ENCODE measurements around the gene MSI2. TPM values are rescaled to one million over a fixed set of nuclear protein-coding genes. Genes with fewer than 3 reads are reported as not detected.

The MSI2 gene
- total RNA-seq, 2 donors from 2014 or later: 30.1 to 41.1 TPM

GRCh38 chr17:57447990-57448758 is 191.9 kb downstream of the MSI2 start:
- DNase-seq (ENCODE audit: low spot score): no peak

GRCh38 chr17:57448759-57449283 is 192.5 kb downstream of the MSI2 start:
- no peak overlapping the region for H3K27ac ChIP-seq
- H3K4me1 ChIP-seq: peaks cover 0 to 33% of the 10 kb centered on the region in 2 donors
- H3K36me3 ChIP-seq: no peaks in the 10 kb centered on the region
- no peaks in the 10 kb centered on the region for H3K9me3 ChIP-seq
- no peak overlapping the region for H3K4me3 ChIP-seq
- H3K27me3 ChIP-seq: no peaks in the 10 kb centered on the region
- no peak for TF ChIP-seq CTCF (IDR thresholded peaks at IDR 0.05)
- no peak for DNase-seq (ENCODE audit: low spot score)

More at GRCh38 chr17:57447990-57448758, 191.9 kb downstream of the MSI2 start:
- TF ChIP-seq CTCF (IDR thresholded peaks at IDR 0.05): no peak
- Histone ChIP-seq H3K27me3 (no peaks in the 10 kb centered on the region), H3K9me3 (no peaks in the 10 kb centered on the region), H3K4me3 (no peak overlapping the region), H3K27ac (no peak overlapping the region), H3K36me3 (no peaks in the 10 kb centered on the region), H3K4me1 (peaks cover 0 to 39% of the 10 kb centered on the region in 2 donors)

- no peak for TF ChIP-seq CTCF (IDR thresholded peaks at IDR 0.05)
- H3K36me3 ChIP-seq: no peaks in the 10 kb centered on the region
- H3K4me3 ChIP-seq: no peak overlapping the region
- H3K27me3 ChIP-seq: no peaks in the 10 kb centered on the region
- no peak overlapping the region for H3K27ac ChIP-seq
- H3K4me1 ChIP-seq: peaks cover 0 to 26% of the 10 kb centered on the region in 2 donors
- DNase-seq (ENCODE audit: low spot score): no peak
- H3K9me3 ChIP-seq: no peaks in the 10 kb centered on the region
Observed at GRCh38 chr17:57451191-57451590, 194.9 kb downstream of the MSI2 start.

- TF ChIP-seq CTCF (IDR thresholded peaks at IDR 0.05): no peak
- Histone ChIP-seq H3K36me3 (no peaks in the 10 kb centered on the region), H3K9me3 (no peaks in the 10 kb centered on the region), H3K27ac (no peak overlapping the region), H3K27me3 (no peaks in the 10 kb centered on the region), H3K4me1 (peaks cover 0 to 28% of the 10 kb centered on the region in 2 donors), H3K4me3 (no peak overlapping the region)
- no peak for DNase-seq (ENCODE audit: low spot score)
Observed at GRCh38 chr17:57451643-57452042, 195.3 kb downstream of the MSI2 start.

- no peak for DNase-seq (ENCODE audit: low spot score)
- no peak overlapping the region for H3K4me3 ChIP-seq
- TF ChIP-seq CTCF (IDR thresholded peaks at IDR 0.05): no peak
- H3K27ac ChIP-seq: no peak overlapping the region
- no peaks in the 10 kb centered on the region for H3K9me3 ChIP-seq
- peaks cover 0 to 36% of the 10 kb centered on the region in 2 donors for H3K4me1 ChIP-seq
- no peaks in the 10 kb centered on the region for H3K36me3 ChIP-seq
- H3K27me3 ChIP-seq: no peaks in the 10 kb centered on the region
Observed at GRCh38 chr17:57453841-57454425, 197.6 kb downstream of the MSI2 start.

Data from right atrium auricular region (tissue), 2 donors.